SK-N-SH treated with all-trans-retinoic acid at 6 μM for 48 hours (cell line): ENCODE measurements around the gene TBATA.

Experiments
- ATAC-seq: fragments of 200-7000 bp; cut with Tn5 transposase; 3 replicates; pipeline ENCODE4 v1.9.1; 2020; ENCODE audit warnings: mild to moderate bottlenecking, moderate library complexity
- ESRRG ChIP-seq: fragments of 250-450 bp; sonication (Bioruptor Pico); IDR thresholded peaks from 2 replicates; pipeline ENCODE4 v1.6.1; 2021; ENCODE audit warnings: mild to moderate bottlenecking
- GLIS3 ChIP-seq: fragments of 250-450 bp; sonication (Bioruptor Pico); IDR thresholded peaks from 2 replicates; pipeline ENCODE4 v1.5.0; 2020; ENCODE audit warnings: mild to moderate bottlenecking, moderate library complexity
- ISL1 ChIP-seq: fragments of 250-450 bp; sonication (Bioruptor Pico); IDR thresholded peaks from 2 replicates; pipeline ENCODE4 v2.1.2; 2022; ENCODE audit warnings: mild to moderate bottlenecking, moderate library complexity
- OSR1 ChIP-seq: fragments of 250-450 bp; sonication (Bioruptor Pico); IDR thresholded peaks from 2 replicates; pipeline ENCODE4 v1.8.0; 2022; ENCODE audit warnings: moderate library complexity, mild to moderate bottlenecking, inconsistent platforms
- POU6F1 ChIP-seq: fragments of 250-450 bp; sonication (Bioruptor Pico); IDR thresholded peaks from 2 replicates; pipeline ENCODE4 v1.8.0; 2021; ENCODE audit warnings: low read depth, mild to moderate bottlenecking, moderate library complexity, borderline replicate concordance
- PPARA ChIP-seq: fragments of 250-450 bp; sonication (Bioruptor Pico); IDR thresholded peaks from 2 replicates; pipeline ENCODE4 v1.5.0; 2020; ENCODE audit warnings: mild to moderate bottlenecking, borderline replicate concordance
- RARB ChIP-seq: fragments of 250-450 bp; sonication (Bioruptor Pico); IDR thresholded peaks from 2 replicates; pipeline ENCODE4 v1.8.0; 2021; ENCODE audit warnings: mild to moderate bottlenecking, moderate library complexity
- SNAI2 ChIP-seq: fragments of 250-450 bp; sonication (Bioruptor Pico); IDR thresholded peaks from 2 replicates; pipeline ENCODE4 v1.5.0; 2020; ENCODE audit warnings: mild to moderate bottlenecking, moderate library complexity
- TCF4 ChIP-seq: fragments of 250-450 bp; sonication (Bioruptor Pico); IDR thresholded peaks from 2 replicates; pipeline ENCODE4 v1.8.0; 2021; ENCODE audit warnings: mild to moderate bottlenecking, moderate library complexity, borderline replicate concordance
- TOX ChIP-seq: fragments of 250-450 bp; sonication (Bioruptor Pico); IDR thresholded peaks from 2 replicates; pipeline ENCODE4 v1.8.0; 2021; ENCODE audit warnings: mild to moderate bottlenecking, moderate library complexity, borderline replicate concordance
- ZC3H10 ChIP-seq: fragments of 250-450 bp; sonication (Bioruptor Pico); IDR thresholded peaks from 2 replicates; pipeline ENCODE4 v1.5.1; 2021; ENCODE audit warnings: mild to moderate bottlenecking, moderate library complexity
- ZFP3 ChIP-seq: fragments of 250-450 bp; sonication (Bioruptor Pico); IDR thresholded peaks from 2 replicates; pipeline ENCODE4 v1.5.0; 2020; ENCODE audit warnings: mild to moderate bottlenecking, moderate library complexity
- ZFP30 ChIP-seq: fragments of 450-650 bp; formaldehyde crosslinking; IDR thresholded peaks from 2 replicates; pipeline ENCODE4 v1.5.0; 2022; ENCODE audit warnings: mild to moderate bottlenecking, moderate library complexity
- ZNF70 ChIP-seq: fragments of 450-650 bp; formaldehyde crosslinking; IDR thresholded peaks from 2 replicates; pipeline ENCODE4 v1.5.0; 2020; ENCODE audit warnings: mild to moderate bottlenecking, moderate library complexity
- ZNF8 ChIP-seq: fragments of 450-650 bp; formaldehyde crosslinking; IDR thresholded peaks from 2 replicates; pipeline ENCODE4 v1.5.0; 2020; ENCODE audit warnings: mild to moderate bottlenecking, moderate library complexity
- TF ChIP-seq, protein P1 (sequence below): fragments of 250-450 bp; sonication (Bioruptor Pico); IDR thresholded peaks from 2 replicates; pipeline ENCODE4 v1.5.1; 2020; ENCODE audit warnings: low read depth, mild to moderate bottlenecking, moderate library complexity
- TF ChIP-seq, protein P2 (sequence below): fragments of 250-450 bp; sonication (Bioruptor Pico); IDR thresholded peaks from 2 replicates; pipeline ENCODE4 v1.8.0; 2020; ENCODE audit warnings: mild to moderate bottlenecking, moderate library complexity, borderline replicate concordance
- TF ChIP-seq, protein P3 (sequence below): fragments of 250-450 bp; sonication (Bioruptor Pico); IDR thresholded peaks from 2 replicates; pipeline ENCODE4 v1.5.1; 2021; ENCODE audit warnings: mild to moderate bottlenecking, moderate library complexity
- TF ChIP-seq, protein P4 (sequence below): fragments of 250-450 bp; sonication (Bioruptor Pico); IDR thresholded peaks from 2 replicates; pipeline ENCODE4 v1.5.0; 2020; ENCODE audit warnings: mild to moderate bottlenecking, moderate library complexity

The TBATA gene

GRCh38 chr10:70828923-70829322, 43.7 kb upstream of the TBATA start (continued):
- TF ChIP-seq ZC3H10 (no peak), TOX (CRISPR knock-in tag) (no peak), RARB (CRISPR knock-in tag) (no peak), SNAI2 (CRISPR knock-in tag) (no peak), POU6F1 (CRISPR knock-in tag) (no peak), ZFP3 (CRISPR knock-in tag) (no peak), ZNF8 (CRISPR knock-in tag) (no peak), ZFP30 (no peak), ISL1 (CRISPR knock-in tag) (no peak)
- TF ChIP-seq, protein P1, sequence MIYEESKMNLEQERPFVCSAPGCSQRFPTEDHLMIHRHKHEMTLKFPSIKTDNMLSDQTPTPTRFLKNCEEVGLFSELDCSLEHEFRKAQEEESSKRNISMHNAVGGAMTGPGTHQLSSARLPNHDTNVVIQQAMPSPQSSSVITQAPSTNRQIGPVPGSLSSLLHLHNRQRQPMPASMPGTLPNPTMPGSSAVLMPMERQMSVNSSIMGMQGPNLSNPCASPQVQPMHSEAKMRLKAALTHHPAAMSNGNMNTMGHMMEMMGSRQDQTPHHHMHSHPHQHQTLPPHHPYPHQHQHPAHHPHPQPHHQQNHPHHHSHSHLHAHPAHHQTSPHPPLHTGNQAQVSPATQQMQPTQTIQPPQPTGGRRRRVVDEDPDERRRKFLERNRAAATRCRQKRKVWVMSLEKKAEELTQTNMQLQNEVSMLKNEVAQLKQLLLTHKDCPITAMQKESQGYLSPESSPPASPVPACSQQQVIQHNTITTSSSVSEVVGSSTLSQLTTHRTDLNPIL (CRISPR knock-in tag): no peak
- TF ChIP-seq, protein P2, sequence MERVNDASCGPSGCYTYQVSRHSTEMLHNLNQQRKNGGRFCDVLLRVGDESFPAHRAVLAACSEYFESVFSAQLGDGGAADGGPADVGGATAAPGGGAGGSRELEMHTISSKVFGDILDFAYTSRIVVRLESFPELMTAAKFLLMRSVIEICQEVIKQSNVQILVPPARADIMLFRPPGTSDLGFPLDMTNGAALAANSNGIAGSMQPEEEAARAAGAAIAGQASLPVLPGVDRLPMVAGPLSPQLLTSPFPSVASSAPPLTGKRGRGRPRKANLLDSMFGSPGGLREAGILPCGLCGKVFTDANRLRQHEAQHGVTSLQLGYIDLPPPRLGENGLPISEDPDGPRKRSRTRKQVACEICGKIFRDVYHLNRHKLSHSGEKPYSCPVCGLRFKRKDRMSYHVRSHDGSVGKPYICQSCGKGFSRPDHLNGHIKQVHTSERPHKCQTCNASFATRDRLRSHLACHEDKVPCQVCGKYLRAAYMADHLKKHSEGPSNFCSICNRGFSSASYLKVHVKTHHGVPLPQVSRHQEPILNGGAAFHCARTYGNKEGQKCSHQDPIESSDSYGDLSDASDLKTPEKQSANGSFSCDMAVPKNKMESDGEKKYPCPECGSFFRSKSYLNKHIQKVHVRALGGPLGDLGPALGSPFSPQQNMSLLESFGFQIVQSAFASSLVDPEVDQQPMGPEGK (CRISPR knock-in tag): no peak
- TF ChIP-seq, all 23 proteins: peak for 0

DNA sequence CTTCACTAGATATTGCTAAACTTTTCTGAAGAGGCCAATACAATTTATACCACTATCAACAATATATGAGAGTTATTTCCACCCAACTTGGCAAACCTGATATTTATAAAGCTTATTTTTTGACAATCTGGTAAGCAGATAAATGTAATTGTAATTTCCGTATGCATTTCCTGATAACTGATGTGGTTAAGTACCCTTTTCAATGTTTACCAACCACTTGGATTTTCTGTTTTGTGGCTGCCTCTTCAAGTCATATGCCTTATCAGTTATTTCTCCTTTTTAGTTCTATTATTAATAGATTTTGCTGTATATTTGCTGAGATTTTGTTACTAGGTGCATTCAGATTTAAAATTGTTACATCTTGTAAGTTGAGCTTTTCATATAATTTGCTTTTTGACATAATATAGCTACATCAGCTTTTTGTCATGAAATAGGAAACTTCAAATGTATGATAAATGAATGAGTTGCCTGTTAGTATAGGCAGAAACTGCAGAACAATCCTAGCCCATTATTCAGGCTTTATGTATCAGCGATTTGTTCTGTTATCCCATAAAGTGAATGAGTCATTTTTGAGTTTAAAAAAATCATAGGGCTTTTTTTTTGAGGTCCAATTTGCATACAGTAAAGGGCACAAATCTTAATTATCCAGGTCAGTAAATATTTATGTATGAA, 42.0 kb upstream of the TBATA start:
- peak; percentile 30; the same call in 1 of the 3 replicates for ATAC-seq
- TF ChIP-seq PPARA (no peak), ZNF70 (CRISPR knock-in tag) (no peak), SNAI2 (CRISPR knock-in tag) (no peak), ESRRG (CRISPR knock-in tag) (no peak), GLIS3 (CRISPR knock-in tag) (no peak)
- TF ChIP-seq, protein P3, sequence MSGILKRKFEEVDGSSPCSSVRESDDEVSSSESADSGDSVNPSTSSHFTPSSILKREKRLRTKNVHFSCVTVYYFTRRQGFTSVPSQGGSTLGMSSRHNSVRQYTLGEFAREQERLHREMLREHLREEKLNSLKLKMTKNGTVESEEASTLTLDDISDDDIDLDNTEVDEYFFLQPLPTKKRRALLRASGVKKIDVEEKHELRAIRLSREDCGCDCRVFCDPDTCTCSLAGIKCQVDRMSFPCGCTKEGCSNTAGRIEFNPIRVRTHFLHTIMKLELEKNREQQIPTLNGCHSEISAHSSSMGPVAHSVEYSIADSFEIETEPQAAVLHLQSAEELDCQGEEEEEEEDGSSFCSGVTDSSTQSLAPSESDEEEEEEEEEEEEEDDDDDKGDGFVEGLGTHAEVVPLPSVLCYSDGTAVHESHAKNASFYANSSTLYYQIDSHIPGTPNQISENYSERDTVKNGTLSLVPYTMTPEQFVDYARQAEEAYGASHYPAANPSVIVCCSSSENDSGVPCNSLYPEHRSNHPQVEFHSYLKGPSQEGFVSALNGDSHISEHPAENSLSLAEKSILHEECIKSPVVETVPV (CRISPR knock-in tag): no peak

GRCh38 chr10:70822076-70822820, 37.1 kb upstream of the TBATA start:
- ATAC-seq: no peak
- TF ChIP-seq ESRRG (CRISPR knock-in tag): no peak
- no peak for TF ChIP-seq OSR1
- TF ChIP-seq TCF4 (CRISPR knock-in tag): no peak
- TF ChIP-seq, protein P4, sequence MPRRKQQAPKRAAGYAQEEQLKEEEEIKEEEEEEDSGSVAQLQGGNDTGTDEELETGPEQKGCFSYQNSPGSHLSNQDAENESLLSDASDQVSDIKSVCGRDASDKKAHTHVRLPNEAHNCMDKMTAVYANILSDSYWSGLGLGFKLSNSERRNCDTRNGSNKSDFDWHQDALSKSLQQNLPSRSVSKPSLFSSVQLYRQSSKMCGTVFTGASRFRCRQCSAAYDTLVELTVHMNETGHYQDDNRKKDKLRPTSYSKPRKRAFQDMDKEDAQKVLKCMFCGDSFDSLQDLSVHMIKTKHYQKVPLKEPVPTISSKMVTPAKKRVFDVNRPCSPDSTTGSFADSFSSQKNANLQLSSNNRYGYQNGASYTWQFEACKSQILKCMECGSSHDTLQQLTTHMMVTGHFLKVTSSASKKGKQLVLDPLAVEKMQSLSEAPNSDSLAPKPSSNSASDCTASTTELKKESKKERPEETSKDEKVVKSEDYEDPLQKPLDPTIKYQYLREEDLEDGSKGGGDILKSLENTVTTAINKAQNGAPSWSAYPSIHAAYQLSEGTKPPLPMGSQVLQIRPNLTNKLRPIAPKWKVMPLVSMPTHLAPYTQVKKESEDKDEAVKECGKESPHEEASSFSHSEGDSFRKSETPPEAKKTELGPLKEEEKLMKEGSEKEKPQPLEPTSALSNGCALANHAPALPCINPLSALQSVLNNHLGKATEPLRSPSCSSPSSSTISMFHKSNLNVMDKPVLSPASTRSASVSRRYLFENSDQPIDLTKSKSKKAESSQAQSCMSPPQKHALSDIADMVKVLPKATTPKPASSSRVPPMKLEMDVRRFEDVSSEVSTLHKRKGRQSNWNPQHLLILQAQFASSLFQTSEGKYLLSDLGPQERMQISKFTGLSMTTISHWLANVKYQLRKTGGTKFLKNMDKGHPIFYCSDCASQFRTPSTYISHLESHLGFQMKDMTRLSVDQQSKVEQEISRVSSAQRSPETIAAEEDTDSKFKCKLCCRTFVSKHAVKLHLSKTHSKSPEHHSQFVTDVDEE (CRISPR knock-in tag): no peak
